Stomach smooth muscle (tissue), 2 donors: ENCODE data around the gene TM9SF3.

Experiments
- H3K27ac ChIP-seq: one replicate; pipeline ENCODE4 v1.7.0; 2013; ENCODE audit warnings: mild to moderate bottlenecking, low read length, inconsistent platforms
- H3K27me3 ChIP-seq, 2 donors: one replicate each; pipeline ENCODE4 v1.7.0; 2013; ENCODE audit warnings: low read length in 2 of 2; ENCODE audit not compliant: insufficient read depth in 2 of 2, control insufficient read depth in 1 of 2
- H3K36me3 ChIP-seq, 2 donors: one replicate each; pipeline ENCODE4 v1.7.0; 2013; ENCODE audit warnings: low read length in 2 of 2; ENCODE audit not compliant: control insufficient read depth in 2 of 2, insufficient read depth in 2 of 2
- H3K4me1 ChIP-seq: one replicate; pipeline ENCODE4 v1.7.0; 2013; ENCODE audit warnings: low read length; ENCODE audit not compliant: control insufficient read depth, insufficient read depth
- H3K4me3 ChIP-seq, 2 donors: one replicate each; pipeline ENCODE4 v1.7.0; 2013; ENCODE audit warnings: low read length in 2 of 2
- H3K9ac ChIP-seq, 2 donors: one replicate each; pipeline ENCODE4 v1.7.0; 2013; ENCODE audit warnings: low read length in 2 of 2, mild to moderate bottlenecking in 1 of 2
- H3K9me3 ChIP-seq, 2 donors: one replicate each; pipeline ENCODE4 v1.7.0; 2013; ENCODE audit warnings: low read length in 2 of 2; ENCODE audit not compliant: control insufficient read depth in 2 of 2
- donor health status: healthy.
- donor health status: Pancreatic carcinoma.

TM9SF3 gene

GRCh38 chr10:96496281-96496925, 90.4 kb downstream of the TM9SF3 start:
- no peak overlapping the region for H3K9ac ChIP-seq
- H3K27ac ChIP-seq = no peak overlapping the region
- H3K27me3 ChIP-seq = peaks cover 0 to 2% of the 10 kb centered on the region in 2 donors
- H3K9me3 ChIP-seq = no peaks in the 10 kb centered on the region
- no peaks in the 10 kb centered on the region for H3K4me1 ChIP-seq
- no peak overlapping the region for H3K4me3 ChIP-seq
- no peaks in the 10 kb centered on the region for H3K36me3 ChIP-seq

GRCh38 chr10:96495544-96495943, 91.3 kb downstream of the TM9SF3 start:
- Histone ChIP-seq H3K36me3 (no peaks in the 10 kb centered on the region), H3K9ac (no peak overlapping the region), H3K27me3 (no peaks in the 10 kb centered on the region), H3K9me3 (no peaks in the 10 kb centered on the region), H3K4me1 (no peaks in the 10 kb centered on the region), H3K27ac (no peak overlapping the region), H3K4me3 (no peak overlapping the region)

- H3K9ac ChIP-seq = no peak overlapping the region
- H3K27ac ChIP-seq = no peak overlapping the region
- no peaks in the 10 kb centered on the region for H3K4me1 ChIP-seq
- H3K27me3 ChIP-seq = no peaks in the 10 kb centered on the region
- no peak overlapping the region for H3K4me3 ChIP-seq
- no peaks in the 10 kb centered on the region for H3K9me3 ChIP-seq
- no peaks in the 10 kb centered on the region for H3K36me3 ChIP-seq
Measured at GRCh38 chr10:96494694-96495093, 92.1 kb downstream of the TM9SF3 start.

- Histone ChIP-seq H3K27me3 (no peaks in the 10 kb centered on the region), H3K4me1 (no peaks in the 10 kb centered on the region), H3K27ac (no peak overlapping the region), H3K4me3 (no peak overlapping the region), H3K36me3 (no peaks in the 10 kb centered on the region), H3K9ac (no peak overlapping the region), H3K9me3 (no peaks in the 10 kb centered on the region)
Measured at GRCh38 chr10:96493871-96494525, 92.8 kb downstream of the TM9SF3 start.

GRCh38 chr10:96493254-96493653, 93.6 kb downstream of the TM9SF3 start:
- H3K27ac ChIP-seq = no peak overlapping the region
- peaks cover 0 to 2% of the 10 kb centered on the region in 2 donors for H3K27me3 ChIP-seq
- H3K4me1 ChIP-seq = no peaks in the 10 kb centered on the region
- H3K9me3 ChIP-seq = no peaks in the 10 kb centered on the region
- no peaks in the 10 kb centered on the region for H3K36me3 ChIP-seq
- no peak overlapping the region for H3K9ac ChIP-seq
- H3K4me3 ChIP-seq = no peak overlapping the region

- Histone ChIP-seq H3K9ac (no peak overlapping the region), H3K4me1 (no peaks in the 10 kb centered on the region), H3K4me3 (no peak overlapping the region), H3K36me3 (no peaks in the 10 kb centered on the region), H3K27ac (no peak overlapping the region), H3K27me3 (peaks cover 0 to 2% of the 10 kb centered on the region in 2 donors), H3K9me3 (no peaks in the 10 kb centered on the region)
Measured at GRCh38 chr10:96491303-96491702, 95.5 kb downstream of the TM9SF3 start.

GRCh38 chr10:96488161-96488935, 98.5 kb downstream of the TM9SF3 start:
- H3K4me3 ChIP-seq = no peak overlapping the region
- no peaks in the 10 kb centered on the region for H3K36me3 ChIP-seq
- H3K27me3 ChIP-seq = peaks cover 2% of the 10 kb centered on the region in 2 donors
- H3K4me1 ChIP-seq = no peaks in the 10 kb centered on the region
- no peak overlapping the region for H3K27ac ChIP-seq
- H3K9ac ChIP-seq = no peak overlapping the region
- no peaks in the 10 kb centered on the region for H3K9me3 ChIP-seq

- no peak overlapping the region for H3K9ac ChIP-seq
Measured at GRCh38 chr10:96482815-96483588, 103.8 kb downstream of the TM9SF3 start.

GRCh38 chr10:96478355-96478754, 108.5 kb downstream of the TM9SF3 start:
- no peak overlapping the region for H3K27ac ChIP-seq
- H3K9me3 ChIP-seq = no peaks in the 10 kb centered on the region
- no peak overlapping the region for H3K9ac ChIP-seq
- H3K27me3 ChIP-seq = peaks cover 0 to 11% of the 10 kb centered on the region in 2 donors
- no peaks in the 10 kb centered on the region for H3K36me3 ChIP-seq
- no peak overlapping the region for H3K4me3 ChIP-seq
- no peaks in the 10 kb centered on the region for H3K4me1 ChIP-seq

More at GRCh38 chr10:96482815-96483588, 103.8 kb downstream of the TM9SF3 start:
- Histone ChIP-seq H3K27ac (no peak overlapping the region), H3K9me3 (no peaks in the 10 kb centered on the region), H3K36me3 (no peaks in the 10 kb centered on the region), H3K4me3 (no peak overlapping the region), H3K4me1 (no peaks in the 10 kb centered on the region), H3K27me3 (peaks cover 2 to 8% of the 10 kb centered on the region in 2 donors)

- Histone ChIP-seq H3K27ac (no peak overlapping the region), H3K27me3 (peaks cover 0 to 5% of the 10 kb centered on the region in 2 donors), H3K4me1 (no peaks in the 10 kb centered on the region), H3K9me3 (no peaks in the 10 kb centered on the region), H3K9ac (no peak overlapping the region), H3K4me3 (no peak overlapping the region), H3K36me3 (no peaks in the 10 kb centered on the region)
Measured at GRCh38 chr10:96473866-96474265, 112.9 kb downstream of the TM9SF3 start.
